Colonic mucosa (tissue), 4 donors: ENCODE measurements around the gene RTP2. TPM values are rescaled to one million over a fixed set of nuclear protein-coding genes. Genes with fewer than 3 reads are reported as not detected.

Source experiments
- DNase-seq: peaks from one replicate; pipeline ENCODE4 v3.0.0-alpha.2; 2020
- H3K27ac ChIP-seq: fragments of 200-600 bp; one replicate; pipeline ENCODE4 v1.8.0; 2021
- H3K27me3 ChIP-seq: fragments of 200-600 bp; one replicate; pipeline ENCODE4 v1.8.0; 2021
- H3K36me3 ChIP-seq: fragments of 200-600 bp; one replicate; pipeline ENCODE4 v1.8.0; 2021
- H3K4me1 ChIP-seq: fragments of 200-600 bp; one replicate; pipeline ENCODE4 v1.8.0; 2021; ENCODE audit warnings: mild to moderate bottlenecking
- H3K4me3 ChIP-seq: fragments of 200-600 bp; one replicate; pipeline ENCODE4 v1.8.0; 2021
- H3K9ac ChIP-seq, 2 donors: one replicate each; pipeline ENCODE4 v1.7.0; 2013; ENCODE audit warnings: control low read depth in 2 of 2, low read depth in 2 of 2, low read length in 2 of 2
- H3K9me3 ChIP-seq: fragments of 200-600 bp; one replicate; pipeline ENCODE4 v1.8.0; 2021
- CTCF ChIP-seq: fragments of 200-600 bp; IDR thresholded peaks from one replicate; pipeline ENCODE4 v1.8.0; 2022; ENCODE audit warnings: antibody characterized with exemption, mild to moderate bottlenecking
- intact Hi-C: fragments of 100-400 bp; cut with DNase I; formaldehyde crosslinking; loops from one replicate; pipeline ENCODE4 v1.14.1; 2022
- total RNA-seq, 2 donors: library from RNA; stranded (reverse); fragmentation: NEBNext Ultra II Directional in 1 of 2; extraction: Animal tissue kit (Norgen Biotek cat#: 25700) in 1 of 2; gene quantifications; one replicate each; pipeline ENCODE4 v1.2.1, GENCODE V29; 2021
- donor health status: healthy.
- donor health status: DM: no; HTN: no; CAD: no.
- donor health status: DM: no; HTN: no; CAD: no.

The RTP2 gene
- total RNA-seq, 2 donors from 2014 or later, result not detected

GRCh38 chr3:187667526-187667925 is 34.8 kb downstream of the RTP2 start:
- H3K27ac ChIP-seq, result no peak overlapping the region
- no peaks in the 10 kb centered on the region for H3K9me3 ChIP-seq
- H3K27me3 ChIP-seq, result no peaks in the 10 kb centered on the region
- no peak for TF ChIP-seq CTCF
- no peak overlapping the region for H3K4me3 ChIP-seq
- intact Hi-C loops, result no loop called here
- no peak for DNase-seq
- H3K4me1 ChIP-seq, result no peaks in the 10 kb centered on the region
- no peaks in the 10 kb centered on the region for H3K36me3 ChIP-seq
- no peak overlapping the region for H3K9ac ChIP-seq

DNA sequence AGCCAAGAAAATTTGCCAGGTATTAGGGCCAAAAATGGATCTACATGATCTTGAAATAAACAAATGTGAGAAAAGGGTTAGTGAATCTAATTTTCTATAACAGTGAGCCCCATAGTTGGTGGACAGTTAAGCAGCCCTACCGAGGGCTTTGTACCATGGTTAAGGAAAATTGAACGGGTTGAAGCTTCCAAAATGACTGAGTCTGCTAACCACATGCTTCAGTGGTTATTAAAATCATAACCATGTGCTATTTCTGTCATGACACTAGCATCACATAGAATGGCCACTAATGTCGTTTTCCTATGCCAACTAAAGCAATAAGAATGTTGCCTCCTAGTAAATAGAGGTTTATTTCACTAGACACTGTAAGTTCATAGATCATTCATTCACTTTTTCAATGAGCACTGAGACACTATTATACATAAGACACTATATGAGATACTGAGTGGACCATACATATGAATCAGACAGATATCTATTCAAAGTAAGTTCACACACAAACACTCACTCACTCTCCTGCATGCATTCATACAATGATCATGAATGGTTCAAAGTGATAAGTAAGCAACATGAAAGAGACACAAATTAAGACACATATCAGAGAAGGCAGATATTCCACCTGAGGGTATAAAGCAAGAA is 36.5 kb downstream of the RTP2 start:
- Histone ChIP-seq H3K27me3 (no peaks in the 10 kb centered on the region), H3K4me3 (no peak overlapping the region), H3K4me1 (no peaks in the 10 kb centered on the region), H3K9ac (no peak overlapping the region), H3K9me3 (no peaks in the 10 kb centered on the region), H3K36me3 (no peaks in the 10 kb centered on the region), H3K27ac (no peak overlapping the region)
- no peak for TF ChIP-seq CTCF
- intact Hi-C loops, result no loop called here
- no peak for DNase-seq

GRCh38 chr3:187665010-187665409 is 37.3 kb downstream of the RTP2 start:
- TF ChIP-seq CTCF, result no peak
- no peak for DNase-seq
- Histone ChIP-seq H3K4me1 (no peaks in the 10 kb centered on the region), H3K36me3 (no peaks in the 10 kb centered on the region), H3K9me3 (no peaks in the 10 kb centered on the region), H3K27ac (no peak overlapping the region), H3K9ac (no peak overlapping the region), H3K27me3 (no peaks in the 10 kb centered on the region), H3K4me3 (no peak overlapping the region)
- intact Hi-C loops, result no loop called here

GRCh38 chr3:187662848-187663409 is 39.4 kb downstream of the RTP2 start:
- no peak for DNase-seq
- no peak overlapping the region for H3K9ac ChIP-seq
- no peak overlapping the region for H3K27ac ChIP-seq
- intact Hi-C loops, result no loop called here
- H3K27me3 ChIP-seq, result no peaks in the 10 kb centered on the region
- no peak overlapping the region for H3K4me3 ChIP-seq
- no peaks in the 10 kb centered on the region for H3K4me1 ChIP-seq
- no peaks in the 10 kb centered on the region for H3K9me3 ChIP-seq
- no peak for TF ChIP-seq CTCF
- no peaks in the 10 kb centered on the region for H3K36me3 ChIP-seq

GRCh38 chr3:187661267-187661666 is 41.1 kb downstream of the RTP2 start:
- Histone ChIP-seq H3K4me3 (no peak overlapping the region), H3K4me1 (no peaks in the 10 kb centered on the region), H3K27me3 (no peaks in the 10 kb centered on the region), H3K27ac (no peak overlapping the region), H3K9me3 (no peaks in the 10 kb centered on the region), H3K9ac (no peak overlapping the region), H3K36me3 (no peaks in the 10 kb centered on the region)
- TF ChIP-seq CTCF, result no peak
- no peak for DNase-seq
- intact Hi-C loops, result no loop called here
